H1 (cell line): ENCODE measurements around the gene RCC1. TPM values are rescaled to one million over a fixed set of nuclear protein-coding genes. Genes with fewer than 3 reads are reported as not detected.
"Not testable (repeated sequence)": the region's sequence is repeated elsewhere in the genome, so short reads cannot be mapped to it uniquely, and the experiment has no call there.

Experiments used
- CTCF ChIA-PET: fragments of 300-600 bp; sonication (Branson Sonifier 250); formaldehyde crosslinking; loops from one replicate; lab custom pipeline; 2021; ENCODE audit not compliant: partially characterized antibody; lab: Charles Lee
- POLR2A ChIA-PET: fragments of 300-600 bp; sonication (Branson Sonifier 250); formaldehyde crosslinking; loops from one replicate; lab custom pipeline; 2021; ENCODE audit warnings: inconsistent platforms; ENCODE audit not compliant: partially characterized antibody; lab: Charles Lee
- DNase-seq, 2 experiments: peaks; one replicate each; pipeline versions ENCODE4 v3.0.0 to v3.0.0-alpha.2; 2010 to 2022; ENCODE audit warnings: low spot score in 2 of 2, low read depth in 1 of 2, mixed read lengths in 1 of 2
- FAIRE-seq: peaks from 2 replicates; lab custom pipeline; 2011; peaks lifted over from hg19 to GRCh38; lab: Jason Lieb, UNC
- H2AFZ ChIP-seq: 2 replicates; pipeline ENCODE4 v1.8.1; 2012; ENCODE audit warnings: low read length, inconsistent platforms
- H2AK5ac ChIP-seq: 2 replicates; pipeline ENCODE4 v1.6.1; 2013; ENCODE audit warnings: low read depth, low read length
- H2BK120ac ChIP-seq: replicated peaks from 2 replicates; pipeline ENCODE3; 2013; ENCODE audit warnings: low read depth, low read length, inconsistent platforms
- H2BK12ac ChIP-seq: 2 replicates; pipeline ENCODE4 v1.6.1; 2013; ENCODE audit warnings: low read depth, low read length
- H2BK15ac ChIP-seq: 2 replicates; pipeline ENCODE4 v1.6.1; 2013; ENCODE audit warnings: low read length
- H2BK20ac ChIP-seq: 2 replicates; pipeline ENCODE4 v1.6.1; 2013; ENCODE audit warnings: low read length
- H2BK5ac ChIP-seq: 2 replicates; pipeline ENCODE4 v1.6.1; 2013; ENCODE audit warnings: low read depth, low read length
- H3K14ac ChIP-seq: 2 replicates; pipeline ENCODE4 v1.6.1; 2013; ENCODE audit warnings: inconsistent platforms; ENCODE audit not compliant: insufficient read length
- H3K18ac ChIP-seq: 2 replicates; pipeline ENCODE4 v1.6.1; 2013; ENCODE audit warnings: low read length; ENCODE audit errors: extremely low read depth
- H3K23ac ChIP-seq: 2 replicates; pipeline ENCODE4 v1.6.1; 2013; ENCODE audit warnings: inconsistent platforms; ENCODE audit not compliant: insufficient read length
- H3K23me2 ChIP-seq: 2 replicates; pipeline ENCODE4 v1.6.1; 2013; ENCODE audit warnings: low read depth, low read length
- H3K27ac ChIP-seq: 2 replicates; pipeline ENCODE4 v1.6.1; 2011; ENCODE audit warnings: low read depth, low read length, inconsistent platforms
- H3K27me3 ChIP-seq, 4 experiments: replicated peaks in 1 of 4; 1 replicate in 1 of 4; 2 replicates in 3 of 4; pipeline versions ENCODE4 v1.6.1 to v1.8.1; 2011 to 2013; ENCODE audit warnings: low read length in 3 of 4, mild to moderate bottlenecking in 3 of 4, inconsistent platforms in 2 of 4, mixed read lengths in 2 of 4, moderate library complexity in 1 of 4; ENCODE audit not compliant: control insufficient read depth in 3 of 4, insufficient read depth in 3 of 4; ENCODE audit errors: extremely low read depth in 1 of 4
- H3K36me3 ChIP-seq, 4 experiments: 2 replicates each; pipeline versions ENCODE4 v1.6.1 to v1.8.1; 2011 to 2013; ENCODE audit warnings: mild to moderate bottlenecking in 4 of 4, low read length in 3 of 4, moderate library complexity in 2 of 4, control low read depth in 1 of 4, inconsistent platforms in 1 of 4; ENCODE audit not compliant: insufficient read depth in 4 of 4, control insufficient read depth in 2 of 4
- H3K4ac ChIP-seq: replicated peaks from 2 replicates; pipeline ENCODE3; 2013; ENCODE audit warnings: low read length, low read depth, mixed read lengths, inconsistent platforms; ENCODE audit not compliant: insufficient read length
- H3K4me1 ChIP-seq, 4 experiments: replicated peaks in 1 of 4; 1 replicate in 1 of 4; 2 replicates in 3 of 4; pipeline versions ENCODE4 v1.6.1 to v1.8.1; 2011 to 2013; ENCODE audit warnings: low read length in 3 of 4, inconsistent platforms in 2 of 4, mixed read lengths in 1 of 4; ENCODE audit not compliant: insufficient read depth in 4 of 4, control insufficient read depth in 3 of 4
- H3K4me2 ChIP-seq, 2 experiments: 2 replicates each; pipeline versions ENCODE4 v1.6.1 to v1.8.1; 2011 to 2013; ENCODE audit warnings: low read depth in 2 of 2, low read length in 2 of 2, control low read depth in 1 of 2, inconsistent platforms in 1 of 2, mild to moderate bottlenecking in 1 of 2; ENCODE audit not compliant: insufficient read depth in 1 of 2
- H3K4me3 ChIP-seq, 4 experiments: fragments of 200-600, 300-600 bp in 1 of 4; sonication (generic), shearing (Covaris generic), sonication (Bioruptor Twin) in 1 of 4; 2 replicates each; pipeline versions ENCODE4 v1.5.1 to v1.8.1; 2011 to 2016; ENCODE audit warnings: low read length in 4 of 4, low read depth in 3 of 4, control low read depth in 2 of 4, inconsistent platforms in 2 of 4, mild to moderate bottlenecking in 2 of 4, mixed read lengths in 1 of 4, moderate library complexity in 1 of 4; ENCODE audit not compliant: insufficient read depth in 2 of 4; ENCODE audit errors: extremely low read depth in 1 of 4
- H3K56ac ChIP-seq: replicated peaks from 2 replicates; pipeline ENCODE3; 2013; ENCODE audit warnings: low read depth, mild to moderate bottlenecking, mixed read lengths, low read length, inconsistent platforms; ENCODE audit not compliant: insufficient read length
- H3K79me1 ChIP-seq: 2 replicates; pipeline ENCODE4 v1.6.1; 2013; ENCODE audit warnings: low read depth, low read length, control low read depth
- H3K79me2 ChIP-seq, 2 experiments: 2 replicates each; pipeline versions ENCODE4 v1.6.1 to v1.8.1; 2012 to 2013; ENCODE audit warnings: low read length in 2 of 2, mild to moderate bottlenecking in 2 of 2, inconsistent platforms in 1 of 2; ENCODE audit not compliant: insufficient read depth in 2 of 2, control insufficient read depth in 1 of 2
- H3K9ac ChIP-seq, 4 experiments: replicated peaks in 1 of 4; 1 replicate in 1 of 4; 2 replicates in 3 of 4; pipeline versions ENCODE4 v1.6.1 to v1.8.1; 2011 to 2013; ENCODE audit warnings: low read depth in 3 of 4, low read length in 3 of 4, control low read depth in 2 of 4, mild to moderate bottlenecking in 2 of 4, moderate library complexity in 2 of 4, inconsistent platforms in 1 of 4; ENCODE audit errors: extremely low read depth in 1 of 4
- H3K9me3 ChIP-seq, 2 experiments: 2 replicates each; pipeline versions ENCODE4 v1.6.1 to v1.8.1; 2012 to 2013; ENCODE audit warnings: mild to moderate bottlenecking in 2 of 2, moderate library complexity in 2 of 2, control low read depth in 1 of 2, inconsistent platforms in 1 of 2, low read depth in 1 of 2, low read length in 1 of 2, mixed read lengths in 1 of 2; ENCODE audit not compliant: insufficient read depth in 2 of 2
- H4K20me1 ChIP-seq, 2 experiments: replicated peaks in 1 of 2; 2 replicates each; pipeline versions ENCODE3 to v1.8.1; 2011 to 2013; ENCODE audit warnings: inconsistent platforms in 2 of 2, low read length in 2 of 2, mild to moderate bottlenecking in 1 of 2; ENCODE audit not compliant: insufficient read depth in 2 of 2, control insufficient read depth in 1 of 2
- H4K5ac ChIP-seq: 2 replicates; pipeline ENCODE4 v1.6.1; 2013; ENCODE audit warnings: low read length, low read depth, mixed read lengths, inconsistent platforms; ENCODE audit not compliant: insufficient read length
- H4K8ac ChIP-seq: 2 replicates; pipeline ENCODE4 v1.8.0; 2013; ENCODE audit warnings: mild to moderate bottlenecking, moderate library complexity, low read length, inconsistent platforms; ENCODE audit not compliant: insufficient read depth; ENCODE audit errors: extremely low read depth
- H4K91ac ChIP-seq: replicated peaks from 2 replicates; pipeline ENCODE3; 2013; ENCODE audit warnings: low read length, mixed read lengths, inconsistent platforms; ENCODE audit not compliant: insufficient read length
- WGBS, 2 experiments: shearing (Covaris generic) in 1 of 2; methylation state at CpG; one replicate each; pipeline versions ENCODE4 v1.1.6 to v1.1.7; 2013 to 2015; ENCODE audit warnings: low lambda C conversion rate in 2 of 2, mixed read lengths in 2 of 2, inconsistent platforms in 1 of 2, low coverage in 1 of 2, missing lambda C conversion rate in 1 of 2; ENCODE audit not compliant: insufficient replicate concordance in 2 of 2, insufficient coverage in 1 of 2, insufficient read length in 1 of 2; ENCODE audit errors: extremely low coverage in 1 of 2, missing lambda C conversion rate in 1 of 2; 5-methylcytosine and 5-hydroxymethylcytosine counted together
- polyA plus RNA-seq, 7 experiments: library from polyadenylated mRNA; depleted of rRNA in 3 of 7; stranded (reverse) in 5 of 7; unstranded in 2 of 7; fragments of >200 nt in 5 of 7; fragments of 200-250 nt in 2 of 7; gene quantifications; 1 replicate in 5 of 7; 2 replicates in 1 of 7; 4 replicates in 1 of 7; pipeline versions ENCODE4 v1.2.1 to v1.2.3, GENCODE V29; 2011 to 2013; ENCODE audit warnings: missing spikeins in 2 of 7, mixed read lengths in 2 of 7
- total RNA-seq: library from RNA; stranded (reverse); fragmentation: NEBNext Ultra II Directional; extraction: Animal tissue kit (Norgen Biotek cat#: 25700); gene quantifications from 2 replicates; pipeline ENCODE4 v1.2.1, GENCODE V29; 2021

Gene RCC1
- total and polyA plus RNA-seq, 2 of the 8 experiments (the other 6 are each of a cell fraction or from before 2014, with no cell fraction given): 48.5 to 98.4 TPM

GRCh38 chr1:28572891-28573290 lies 67.0 kb downstream of the RCC1 start:
- not testable (repeated sequence) for H3K4ac ChIP-seq, H3K79me2 ChIP-seq, DNase-seq, H3K14ac ChIP-seq, H3K27me3 ChIP-seq, H2BK15ac ChIP-seq, H3K23me2 ChIP-seq, H3K4me2 ChIP-seq, H2AK5ac ChIP-seq, H2AFZ ChIP-seq, H3K18ac ChIP-seq, H4K5ac ChIP-seq, H3K9ac ChIP-seq, H2BK5ac ChIP-seq, H3K4me3 ChIP-seq, FAIRE-seq, H2BK20ac ChIP-seq, H4K91ac ChIP-seq, H3K27ac ChIP-seq, H3K23ac ChIP-seq, H2BK120ac ChIP-seq, H3K79me1 ChIP-seq, H3K9me3 ChIP-seq, H3K4me1 ChIP-seq, H4K8ac ChIP-seq, H3K56ac ChIP-seq, H4K20me1 ChIP-seq, H2BK12ac ChIP-seq
- ChIA-PET POLR2A (interaction anchor here (0.9 to 29.3 kb wide), 4 partner anchors 3 to 53 kb away, joined by 3 to 660 read pairs (median 552); partner anchors contain the start of genes RCC1 and TRNAU1AP), CTCF (interaction anchor here (0.6 kb wide), 1 partner anchor 685 kb away, joined by 3 read pairs; no protein-coding TSS in a partner anchor)
- 95% methylated on average over 12 of the region's 12 CpGs; no CpG with 5 or more reads in 1 of the 2 experiments for WGBS, 2 experiments
- H3K36me3 ChIP-seq: peaks cover 5 to 45% (median 26%) of the 10 kb centered on the region in 4 experiments; a peak in 6 of 8 replicates
